Aorta (tissue), 5 donors: ENCODE results near the gene WDR46. TPM values are rescaled to one million over a fixed set of nuclear protein-coding genes. Genes with fewer than 3 reads are reported as not detected.
"Not testable (repeated sequence)": the region's sequence is repeated elsewhere in the genome, so short reads cannot be mapped to it uniquely, and the experiment has no call there.

Experiments
- ATAC-seq: fragments of 200-7000 bp; cut with Tn5 transposase; one replicate; pipeline ENCODE4 v1.9.1; 2022; ENCODE audit warnings: moderate library complexity; ENCODE audit not compliant: low FRiP score
- DNase-seq, 2 donors: peaks; one replicate each; pipeline ENCODE4 v3.0.0-alpha.2; 2020
- H3K27ac ChIP-seq, 2 donors: one replicate each; pipeline ENCODE4 v1.5.1; 2013; ENCODE audit warnings: low read length in 2 of 2, mild to moderate bottlenecking in 2 of 2, moderate library complexity in 2 of 2, control low read depth in 1 of 2, inconsistent platforms in 1 of 2, low read depth in 1 of 2
- H3K27me3 ChIP-seq, 2 donors: one replicate each; pipeline ENCODE4 v1.6.1; 2013; ENCODE audit warnings: control low read depth in 1 of 2, low read length in 1 of 2, mild to moderate bottlenecking in 1 of 2, moderate library complexity in 1 of 2; ENCODE audit not compliant: insufficient read depth in 2 of 2, control insufficient read depth in 1 of 2
- H3K36me3 ChIP-seq, 2 donors: one replicate each; pipeline ENCODE4 v1.6.1; 2013; ENCODE audit warnings: control low read depth in 1 of 2, low read length in 1 of 2, mild to moderate bottlenecking in 1 of 2; ENCODE audit not compliant: insufficient read depth in 2 of 2, control insufficient read depth in 1 of 2
- H3K4me1 ChIP-seq, 2 donors: one replicate each; pipeline ENCODE4 v1.6.1; 2013; ENCODE audit warnings: low read length in 2 of 2, control low read depth in 1 of 2, mild to moderate bottlenecking in 1 of 2, moderate library complexity in 1 of 2; ENCODE audit not compliant: insufficient read depth in 2 of 2, control insufficient read depth in 1 of 2
- H3K4me3 ChIP-seq, 2 donors: one replicate each; pipeline ENCODE4 v1.5.1; 2013; ENCODE audit warnings: low read length in 2 of 2, control low read depth in 1 of 2, mild to moderate bottlenecking in 1 of 2
- H3K9me3 ChIP-seq: one replicate; pipeline ENCODE4 v1.6.1; 2013; ENCODE audit warnings: mild to moderate bottlenecking, low read length; ENCODE audit not compliant: control insufficient read depth
- WGBS, 2 donors: extraction: QIAGEN DNeasy Blood & Tissue Kit; methylation state at CpG; one replicate each; pipeline ENCODE4 v1.1.7; 2013; 5-methylcytosine and 5-hydroxymethylcytosine counted together
- intact Hi-C, 2 donors: fragments of 100-400 bp; cut with DNase I; formaldehyde crosslinking; loops; one replicate each; pipeline versions ENCODE4 v1.14.2 to v1.15.0; 2022
- polyA plus RNA-seq, 2 donors: library from polyadenylated mRNA; stranded (reverse); fragments of 200-250 nt; gene quantifications; one replicate each; pipeline ENCODE4 v1.2.3, GENCODE V29; 2013
- total RNA-seq, 2 donors: library from RNA; stranded (reverse); fragmentation: NEBNext Ultra II Directional; extraction: Animal tissue kit (Norgen Biotek cat#: 25700); gene quantifications; one replicate each; pipeline ENCODE4 v1.2.1, GENCODE V29; 2021
- donor health status: healthy with polysubstance abuse.
- donor health status: Bipolar disorder and iron deficiency.
- donor health status: DM: no; HTN: no; CAD: no.
- donor health status: DM: no; HTN: no; CAD: no.
- donor health status: DM: yes; HTN: yes; CAD: no.

The WDR46 gene
- total and polyA plus RNA-seq, 4 donors = 24.5 to 143 (median 40.6) TPM

- DNase-seq, H3K27me3 ChIP-seq, H3K27ac ChIP-seq, ATAC-seq, H3K36me3 ChIP-seq, H3K4me1 ChIP-seq, intact Hi-C loops, H3K9me3 ChIP-seq, H3K4me3 ChIP-seq: not testable (repeated sequence)
- WGBS, 2 donors = 85 to 88% methylated on average over 4 of the region's 4 CpGs
Measured at GRCh38 chr6:33285214-33285613, 3.8 kb downstream of the WDR46 start.

- Histone ChIP-seq H3K36me3 (no peaks in the 10 kb centered on the region), H3K4me1 (no peaks in the 10 kb centered on the region), H3K4me3 (no peak overlapping the region), H3K27me3 (no peaks in the 10 kb centered on the region), H3K27ac (no peak overlapping the region), H3K9me3 (no peaks in the 10 kb centered on the region)
- intact Hi-C loops = no loop called here
- WGBS, 2 donors = 74 to 77% methylated on average over 6 of the region's 6 CpGs
- ATAC-seq = no peak
- DNase-seq = no peak
Measured at GRCh38 chr6:33280539-33280938, 8.5 kb downstream of the WDR46 start.

GRCh38 chr6:33279971-33280511 lies 9.0 kb downstream of the WDR46 start:
- no peak overlapping the region for H3K27ac ChIP-seq
- no peaks in the 10 kb centered on the region for H3K27me3 ChIP-seq
- H3K9me3 ChIP-seq = no peaks in the 10 kb centered on the region
- H3K36me3 ChIP-seq = no peaks in the 10 kb centered on the region
- no peak overlapping the region for H3K4me3 ChIP-seq
- DNase-seq (no peak), ATAC-seq (no peak)
- intact Hi-C loops = loop anchor here in 1 of 2 donors (5.0 kb wide), 2 partner anchors 32 to 132 kb away; partner anchors contain the start of genes PHF1 and TAPBP
- H3K4me1 ChIP-seq = no peaks in the 10 kb centered on the region
- 56 to 62% methylated on average over 5 of the region's 5 CpGs for WGBS, 2 donors

GRCh38 chr6:33279257-33279695 lies 9.8 kb downstream of the WDR46 start:
- Histone ChIP-seq H3K9me3 (no peaks in the 10 kb centered on the region), H3K36me3 (no peaks in the 10 kb centered on the region), H3K4me3 (no peak overlapping the region), H3K27ac (no peak overlapping the region), H3K27me3 (no peaks in the 10 kb centered on the region), H3K4me1 (no peaks in the 10 kb centered on the region)
- no peak for DNase-seq
- 68 to 73% methylated on average over 13 of the region's 13 CpGs for WGBS, 2 donors
- intact Hi-C loops = loop anchor here in 1 of 2 donors (5.0 kb wide), 2 partner anchors 33 to 133 kb away; partner anchors contain the start of genes PHF1 and TAPBP
- no peak for ATAC-seq

- no peaks in the 10 kb centered on the region for H3K27me3 ChIP-seq
- ATAC-seq = no peak
- no peaks in the 10 kb centered on the region for H3K36me3 ChIP-seq
- H3K4me1 ChIP-seq = no peaks in the 10 kb centered on the region
- 85 to 86% methylated on average over 3 of the region's 3 CpGs for WGBS, 2 donors
- H3K27ac ChIP-seq = no peak overlapping the region
- no peak overlapping the region for H3K4me3 ChIP-seq
- no peak for DNase-seq
- intact Hi-C loops = loop anchor here in 1 of 2 donors (5.0 kb wide), 2 partner anchors 33 to 133 kb away; partner anchors contain the start of genes PHF1 and TAPBP
- no peaks in the 10 kb centered on the region for H3K9me3 ChIP-seq
Measured at GRCh38 chr6:33278810-33279209, 10.2 kb downstream of the WDR46 start.

GRCh38 chr6:33278392-33278741 lies 10.7 kb downstream of the WDR46 start:
- Histone ChIP-seq H3K36me3 (no peaks in the 10 kb centered on the region), H3K9me3 (no peaks in the 10 kb centered on the region), H3K27ac (no peak overlapping the region), H3K27me3 (no peaks in the 10 kb centered on the region), H3K4me3 (no peak overlapping the region), H3K4me1 (no peaks in the 10 kb centered on the region)
- no peak for ATAC-seq
- intact Hi-C loops = loop anchor here in 1 of 2 donors (5.0 kb wide), 2 partner anchors 34 to 134 kb away; partner anchors contain the start of genes PHF1 and TAPBP
- WGBS, 2 donors = 77 to 78% methylated on average over 9 of the region's 9 CpGs
- no peak for DNase-seq

- Histone ChIP-seq H3K27ac (peak overlapping the region; percentile 20 to 28), H3K36me3 (no peaks in the 10 kb centered on the region), H3K27me3 (no peaks in the 10 kb centered on the region), H3K4me1 (no peaks in the 10 kb centered on the region), H3K4me3 (peak overlapping the region; percentile 46 to 50), H3K9me3 (no peaks in the 10 kb centered on the region)
- DNase-seq = no peak
- 45 to 47% methylated on average over 39 of the region's 39 CpGs for WGBS, 2 donors
- ATAC-seq = peak; percentile 2
- intact Hi-C loops = loop anchor here in 1 of 2 donors (5.0 kb wide), 2 partner anchors 34 to 134 kb away; partner anchors contain the start of genes PHF1 and TAPBP
Measured at GRCh38 chr6:33277663-33278391, 11.2 kb downstream of the WDR46 start.

- H3K9me3 ChIP-seq = no peaks in the 10 kb centered on the region
- H3K27ac ChIP-seq = peak within 1 kb of the TSS; percentile 34 to 35
- no peaks in the 10 kb centered on the region for H3K27me3 ChIP-seq
- intact Hi-C loops = loop anchor here in 1 of 2 donors (5.0 kb wide), 2 partner anchors 35 to 135 kb away; partner anchors contain the start of genes PHF1 and TAPBP
- no peaks in the 10 kb centered on the region for H3K4me1 ChIP-seq
- H3K4me3 ChIP-seq = peak within 1 kb of the TSS; percentile 46 to 50
- peak; percentile 84 to 92 for DNase-seq
- WGBS, 2 donors = 0 to 1% methylated on average over 72 to 80 of the region's 80 CpGs
- peak; percentile 82 for ATAC-seq
- no peaks in the 10 kb centered on the region for H3K36me3 ChIP-seq
Measured at GRCh38 chr6:33276864-33277662, 12.0 kb downstream of the WDR46 start, which contains the start of gene B3GALT4. Gene B3GALT4, plus strand, starts transcription at chr6:33277123. Its CDS starts 297 bp downstream, at chr6:33277420.
